Epithelial cell of proximal tubule (primary cell): ENCODE results near the gene DNER. TPM values are rescaled to one million over a fixed set of nuclear protein-coding genes. Genes with fewer than 3 reads are reported as not detected.
"Not testable (repeated sequence)": the region's sequence is repeated elsewhere in the genome, so short reads cannot be mapped to it uniquely, and the experiment has no call there.

Experiments used
- DNase-seq: peaks from one replicate; pipeline ENCODE4 v3.0.0-alpha.2; 2011; ENCODE audit warnings: low read depth
- H3K4me3 ChIP-seq: 2 replicates; pipeline ENCODE4 v1.5.1; 2011; ENCODE audit warnings: low read depth, mild to moderate bottlenecking, low read length
- total RNA-seq: library from RNA; depleted of rRNA; stranded (reverse); fragments of >200 nt; gene quantifications from 2 replicates; pipeline ENCODE4 v1.2.3, GENCODE V29; 2015
- TF ChIP-seq, protein P1 (sequence below): conservative IDR thresholded peaks from 2 replicates; pipeline ENCODE4 v1.5.1; 2012; ENCODE audit warnings: low read depth, mild to moderate bottlenecking, low read length

DNER gene, protein sequence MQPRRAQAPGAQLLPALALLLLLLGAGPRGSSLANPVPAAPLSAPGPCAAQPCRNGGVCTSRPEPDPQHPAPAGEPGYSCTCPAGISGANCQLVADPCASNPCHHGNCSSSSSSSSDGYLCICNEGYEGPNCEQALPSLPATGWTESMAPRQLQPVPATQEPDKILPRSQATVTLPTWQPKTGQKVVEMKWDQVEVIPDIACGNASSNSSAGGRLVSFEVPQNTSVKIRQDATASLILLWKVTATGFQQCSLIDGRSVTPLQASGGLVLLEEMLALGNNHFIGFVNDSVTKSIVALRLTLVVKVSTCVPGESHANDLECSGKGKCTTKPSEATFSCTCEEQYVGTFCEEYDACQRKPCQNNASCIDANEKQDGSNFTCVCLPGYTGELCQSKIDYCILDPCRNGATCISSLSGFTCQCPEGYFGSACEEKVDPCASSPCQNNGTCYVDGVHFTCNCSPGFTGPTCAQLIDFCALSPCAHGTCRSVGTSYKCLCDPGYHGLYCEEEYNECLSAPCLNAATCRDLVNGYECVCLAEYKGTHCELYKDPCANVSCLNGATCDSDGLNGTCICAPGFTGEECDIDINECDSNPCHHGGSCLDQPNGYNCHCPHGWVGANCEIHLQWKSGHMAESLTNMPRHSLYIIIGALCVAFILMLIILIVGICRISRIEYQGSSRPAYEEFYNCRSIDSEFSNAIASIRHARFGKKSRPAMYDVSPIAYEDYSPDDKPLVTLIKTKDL
- 1.3 and 2.7 TPM in 2 replicates for total RNA-seq

DNA sequence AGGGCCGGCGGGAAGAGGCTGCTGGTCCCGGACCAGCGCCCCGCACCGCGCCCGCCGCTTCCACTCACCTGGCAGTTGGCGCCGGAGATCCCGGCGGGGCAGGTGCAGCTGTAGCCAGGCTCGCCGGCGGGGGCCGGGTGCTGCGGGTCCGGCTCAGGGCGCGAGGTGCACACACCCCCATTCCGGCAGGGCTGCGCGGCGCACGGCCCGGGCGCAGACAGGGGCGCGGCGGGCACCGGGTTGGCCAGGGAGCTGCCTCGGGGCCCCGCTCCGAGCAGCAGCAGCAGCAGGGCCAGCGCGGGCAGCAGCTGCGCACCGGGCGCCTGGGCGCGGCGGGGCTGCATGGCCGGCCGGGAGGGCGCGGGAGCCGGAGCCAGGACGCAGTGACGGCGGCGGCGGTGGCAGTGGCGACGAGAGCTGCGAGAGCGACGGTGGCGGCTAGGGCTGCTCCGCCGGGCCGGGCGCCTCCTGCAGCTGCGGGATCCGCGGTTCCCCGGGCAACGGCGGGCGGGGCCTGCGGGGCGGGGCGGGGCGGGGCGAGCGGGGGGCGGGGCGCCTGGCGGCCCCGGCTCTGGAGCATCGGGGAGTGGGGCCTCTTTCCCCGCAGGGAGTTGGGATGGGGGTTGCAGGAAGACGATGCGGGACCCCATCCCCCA lies at the start of gene DNER:
TSS of gene DNER (minus strand) at position 476 of the 656 bp plus-strand sequence. CDS start at position 344, 132 bp downstream.
- DNase-seq = no peak
- TF ChIP-seq, protein P1, sequence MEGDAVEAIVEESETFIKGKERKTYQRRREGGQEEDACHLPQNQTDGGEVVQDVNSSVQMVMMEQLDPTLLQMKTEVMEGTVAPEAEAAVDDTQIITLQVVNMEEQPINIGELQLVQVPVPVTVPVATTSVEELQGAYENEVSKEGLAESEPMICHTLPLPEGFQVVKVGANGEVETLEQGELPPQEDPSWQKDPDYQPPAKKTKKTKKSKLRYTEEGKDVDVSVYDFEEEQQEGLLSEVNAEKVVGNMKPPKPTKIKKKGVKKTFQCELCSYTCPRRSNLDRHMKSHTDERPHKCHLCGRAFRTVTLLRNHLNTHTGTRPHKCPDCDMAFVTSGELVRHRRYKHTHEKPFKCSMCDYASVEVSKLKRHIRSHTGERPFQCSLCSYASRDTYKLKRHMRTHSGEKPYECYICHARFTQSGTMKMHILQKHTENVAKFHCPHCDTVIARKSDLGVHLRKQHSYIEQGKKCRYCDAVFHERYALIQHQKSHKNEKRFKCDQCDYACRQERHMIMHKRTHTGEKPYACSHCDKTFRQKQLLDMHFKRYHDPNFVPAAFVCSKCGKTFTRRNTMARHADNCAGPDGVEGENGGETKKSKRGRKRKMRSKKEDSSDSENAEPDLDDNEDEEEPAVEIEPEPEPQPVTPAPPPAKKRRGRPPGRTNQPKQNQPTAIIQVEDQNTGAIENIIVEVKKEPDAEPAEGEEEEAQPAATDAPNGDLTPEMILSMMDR = no peak
- peak within 1 kb of the TSS; percentile 47 for H3K4me3 ChIP-seq

DNA sequence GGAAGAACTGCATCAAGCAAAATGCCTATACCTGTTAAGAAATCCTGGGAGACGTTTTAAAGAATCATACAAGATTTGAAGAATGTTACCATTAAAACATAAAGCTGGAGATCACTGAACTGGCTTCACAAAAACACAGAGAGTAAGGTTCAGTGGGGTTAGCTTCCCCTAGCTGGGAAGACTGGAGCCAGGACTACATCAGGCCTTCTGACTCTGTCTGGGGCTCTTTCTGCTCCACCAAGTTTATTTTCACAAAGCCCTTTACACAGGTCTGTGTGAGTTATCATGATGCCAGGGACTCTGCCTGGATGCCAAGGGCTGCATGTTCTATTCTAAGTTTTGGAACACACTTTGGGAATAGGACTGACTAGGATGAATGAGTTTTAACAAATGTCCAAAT lies 47.3 kb upstream of the DNER start:
- H3K4me3 ChIP-seq = no peak overlapping the region
- TF ChIP-seq, protein P1 = no peak
- no peak for DNase-seq

DNA sequence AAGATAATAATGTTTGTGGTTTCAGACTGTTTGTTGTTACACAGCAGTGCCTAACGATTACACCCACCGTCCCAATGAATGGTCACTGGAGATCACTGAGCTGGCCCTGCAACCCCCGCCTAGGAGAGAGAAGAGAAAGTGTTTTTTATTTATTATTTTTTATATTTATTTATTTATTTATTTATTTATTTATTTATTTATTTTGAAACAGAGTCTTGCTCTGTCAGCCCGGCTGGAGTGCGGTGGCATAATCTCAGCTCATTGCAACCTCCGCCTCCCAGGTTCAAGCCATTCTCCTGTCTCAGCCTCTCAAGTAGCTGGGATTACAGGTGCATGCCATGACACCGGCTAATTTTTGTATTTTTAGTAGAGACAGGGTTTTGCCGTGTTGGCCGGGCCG lies 43.1 kb upstream of the DNER start:
- not testable (repeated sequence) for H3K4me3 ChIP-seq

DNA sequence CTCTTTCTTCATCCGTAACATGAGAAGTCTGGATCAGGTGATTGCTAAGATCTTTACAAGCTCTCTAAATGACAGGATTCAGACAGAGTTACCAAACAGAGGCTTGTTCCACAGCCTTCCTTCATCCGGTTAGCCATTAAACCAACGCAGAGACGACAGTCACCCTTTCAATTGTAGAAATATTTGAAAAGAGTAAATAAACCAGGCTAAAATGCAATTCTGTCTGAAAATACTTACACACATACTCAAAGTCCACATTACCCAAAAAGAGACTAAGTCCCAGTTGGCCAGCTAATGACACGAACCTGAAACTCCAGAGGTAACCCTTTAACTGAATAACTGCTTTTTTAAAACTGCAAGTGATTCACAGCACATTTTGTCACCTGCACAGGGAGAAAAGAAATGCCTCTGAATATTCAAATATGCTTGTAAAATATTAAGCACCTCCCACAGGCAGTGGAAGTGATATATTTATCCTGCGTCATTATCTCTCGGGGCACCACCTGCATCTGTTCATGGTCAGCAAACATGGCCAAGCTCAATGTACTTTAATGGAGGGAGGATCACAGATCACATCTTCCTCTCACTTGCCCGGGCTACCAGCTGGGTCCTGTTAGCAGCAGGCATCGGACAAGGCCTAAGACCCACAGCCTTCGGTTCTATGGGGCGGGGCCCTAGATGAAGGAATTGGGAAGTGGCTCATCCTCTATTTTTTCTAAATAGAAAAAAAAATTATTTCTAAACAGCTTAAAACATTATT lies 38.8 kb upstream of the DNER start:
- TF ChIP-seq, protein P1 = no peak
- DNase-seq = no peak
- H3K4me3 ChIP-seq = no peak overlapping the region

More for the DNA sequence above, 43.1 kb upstream of the DNER start:
- DNase-seq = not testable (repeated sequence)

DNA sequence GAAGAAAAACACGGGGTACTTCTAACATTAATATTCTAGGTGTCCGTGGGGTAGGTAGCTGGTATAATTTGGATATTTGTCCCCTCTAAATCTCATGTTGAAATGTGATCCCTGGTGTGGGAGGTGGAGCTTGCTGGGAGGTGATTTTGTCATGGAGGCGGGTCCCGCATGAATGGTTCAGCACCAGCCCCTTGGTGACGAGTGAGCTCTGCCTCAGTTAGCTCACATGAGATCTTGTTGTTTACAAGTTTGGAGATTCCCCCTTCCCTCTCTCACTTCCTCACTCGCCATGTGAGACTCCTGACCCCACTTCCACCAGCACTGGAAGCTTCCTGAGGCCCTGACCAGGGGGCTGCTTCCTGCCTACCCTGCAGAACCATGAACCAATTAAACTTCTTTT lies 35.4 kb upstream of the DNER start:
- no peak overlapping the region for H3K4me3 ChIP-seq
- no peak for DNase-seq
- TF ChIP-seq, protein P1 = no peak

DNA sequence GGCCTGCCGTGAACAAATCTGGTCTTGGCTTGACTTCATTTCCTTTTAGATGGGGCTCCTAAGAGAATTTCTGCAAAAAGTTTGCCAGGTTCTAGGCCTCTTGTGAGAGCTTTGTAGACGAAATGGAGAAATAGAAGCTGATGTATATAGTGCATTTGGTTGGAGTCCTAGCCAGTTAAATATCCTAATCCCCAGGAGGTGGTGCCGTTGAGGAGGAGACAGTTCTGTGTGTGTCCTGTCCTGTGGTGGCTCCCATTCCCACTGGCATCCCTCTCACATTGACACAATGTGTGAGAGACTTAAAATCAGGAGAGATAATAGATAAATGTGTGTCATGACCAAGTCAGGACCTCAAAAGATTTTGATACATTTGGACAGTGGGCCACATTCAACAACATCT lies 34.6 kb upstream of the DNER start:
- DNase-seq = no peak
- H3K4me3 ChIP-seq = no peak overlapping the region
- TF ChIP-seq, protein P1 = no peak

DNA sequence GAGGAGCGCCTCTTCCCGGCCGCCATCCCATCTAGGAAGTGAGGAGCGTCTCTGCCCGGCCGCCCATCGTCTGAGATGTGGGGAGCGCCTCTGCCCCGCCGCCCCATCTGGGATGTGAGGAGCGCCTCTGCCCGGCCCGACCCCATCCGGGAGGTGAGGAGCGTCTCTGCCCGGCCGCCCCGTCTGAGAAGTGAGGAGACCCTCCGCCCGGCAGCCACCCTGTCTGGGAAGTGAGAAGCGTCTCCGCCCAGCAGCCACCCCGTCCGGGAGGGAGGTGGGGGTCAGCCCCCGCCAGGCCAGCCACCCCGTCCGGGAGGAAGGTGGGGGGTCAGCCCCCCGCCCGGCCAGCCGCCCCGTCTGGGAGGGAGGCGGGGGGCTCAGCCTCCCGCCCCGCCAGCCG lies 28.3 kb upstream of the DNER start:
- not testable (repeated sequence) for DNase-seq, H3K4me3 ChIP-seq
